Measurements from ENCODE around the gene LUC7L3.
"Not testable (repeated sequence)": the region's sequence is repeated elsewhere in the genome, so short reads cannot be mapped to it uniquely, and the experiment has no call there.

The LUC7L3 gene, protein sequence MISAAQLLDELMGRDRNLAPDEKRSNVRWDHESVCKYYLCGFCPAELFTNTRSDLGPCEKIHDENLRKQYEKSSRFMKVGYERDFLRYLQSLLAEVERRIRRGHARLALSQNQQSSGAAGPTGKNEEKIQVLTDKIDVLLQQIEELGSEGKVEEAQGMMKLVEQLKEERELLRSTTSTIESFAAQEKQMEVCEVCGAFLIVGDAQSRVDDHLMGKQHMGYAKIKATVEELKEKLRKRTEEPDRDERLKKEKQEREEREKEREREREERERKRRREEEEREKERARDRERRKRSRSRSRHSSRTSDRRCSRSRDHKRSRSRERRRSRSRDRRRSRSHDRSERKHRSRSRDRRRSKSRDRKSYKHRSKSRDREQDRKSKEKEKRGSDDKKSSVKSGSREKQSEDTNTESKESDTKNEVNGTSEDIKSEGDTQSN

DNA sequence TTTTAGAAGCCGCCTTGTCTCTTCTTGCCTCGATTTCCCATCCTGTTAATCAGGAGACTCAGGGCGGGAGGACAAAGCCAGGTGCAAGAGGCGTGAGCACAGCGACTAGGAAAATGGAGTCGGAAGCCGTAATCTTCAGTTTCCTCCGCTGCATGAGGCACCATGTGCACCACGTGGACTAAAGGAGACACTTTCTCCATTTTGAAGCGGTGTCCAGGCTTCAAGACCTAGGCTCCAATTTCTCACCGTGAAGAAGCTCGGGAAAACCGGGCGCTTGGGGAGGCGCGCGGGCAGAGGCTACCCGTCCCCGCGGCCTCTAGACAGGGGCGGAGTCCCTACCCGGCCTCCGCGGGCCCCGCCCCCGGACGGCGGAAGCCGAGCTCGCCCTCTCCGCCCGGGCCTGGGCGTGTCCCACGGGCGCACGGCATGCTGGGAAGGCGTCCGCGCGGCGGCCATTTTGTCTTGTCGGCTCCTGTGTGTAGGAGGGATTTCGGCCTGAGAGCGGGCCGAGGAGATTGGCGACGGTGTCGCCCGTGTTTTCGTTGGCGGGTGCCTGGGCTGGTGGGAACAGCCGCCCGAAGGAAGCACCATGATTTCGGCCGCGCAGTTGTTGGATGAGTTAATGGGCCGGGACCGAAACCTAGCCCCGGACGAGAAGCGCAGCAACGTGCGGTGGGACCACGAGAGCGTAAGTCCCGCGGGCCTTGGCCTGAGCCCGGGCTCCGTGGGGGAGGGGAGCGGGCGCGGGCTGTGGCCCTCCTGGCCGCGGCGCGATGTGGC, at the start of gene LUC7L3:
Gene LUC7L3, plus strand, starts transcription at position 460 of the 780 bp plus-strand sequence. Its CDS starts 130 bp downstream, at position 590.
- DNase-seq: peak; percentile 87

DNA sequence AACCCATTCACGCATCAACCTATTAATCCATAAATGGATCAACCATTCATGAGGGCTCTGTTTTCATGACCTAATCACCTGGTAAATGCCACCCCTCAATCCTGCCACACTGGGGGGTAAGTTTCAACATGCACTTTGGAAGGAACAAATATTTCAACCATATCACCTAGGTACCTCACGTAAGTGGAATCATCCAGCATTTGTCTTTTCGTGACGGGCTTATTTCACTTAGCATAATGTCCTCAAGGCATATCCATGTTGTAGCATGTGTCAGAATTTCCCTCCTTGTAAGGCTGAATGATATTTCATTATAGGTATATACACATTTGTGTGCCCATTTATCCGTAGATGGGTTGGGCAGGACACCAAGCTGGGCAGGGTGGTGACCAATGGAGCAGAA, 47.3 kb upstream of the LUC7L3 start:
- DNase-seq: no peak

DNA sequence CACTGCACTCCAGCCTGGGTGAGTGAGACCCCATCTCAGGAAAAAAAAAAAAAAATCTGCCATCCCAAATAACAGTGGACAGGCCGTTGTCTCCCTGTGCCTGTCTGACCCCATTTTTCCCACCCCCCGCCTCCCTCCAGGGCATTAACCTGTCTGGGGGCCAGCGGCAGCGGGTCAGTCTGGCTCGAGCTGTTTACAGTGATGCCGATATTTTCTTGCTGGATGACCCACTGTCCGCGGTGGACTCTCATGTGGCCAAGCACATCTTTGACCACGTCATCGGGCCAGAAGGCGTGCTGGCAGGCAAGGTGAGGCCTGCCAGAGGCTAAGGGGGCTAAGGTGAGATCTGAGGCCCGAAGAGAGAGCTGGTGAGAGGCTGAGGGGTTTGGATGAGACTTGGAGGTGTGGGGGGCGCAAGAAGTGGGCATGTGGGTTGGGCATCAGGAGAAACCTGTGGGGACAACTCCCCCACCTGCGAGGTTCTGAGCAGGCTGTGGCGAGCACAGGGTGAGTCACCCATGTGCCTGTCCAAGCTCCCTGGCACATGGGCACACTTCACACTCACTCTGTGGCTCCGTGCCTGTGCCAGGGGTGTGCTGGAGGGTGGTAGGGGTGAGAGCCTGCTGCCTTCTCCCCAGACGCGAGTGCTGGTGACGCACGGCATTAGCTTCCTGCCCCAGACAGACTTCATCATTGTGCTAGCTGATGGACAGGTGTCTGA, 46.4 kb upstream of the LUC7L3 start:
- DNase-seq: no peak

DNA sequence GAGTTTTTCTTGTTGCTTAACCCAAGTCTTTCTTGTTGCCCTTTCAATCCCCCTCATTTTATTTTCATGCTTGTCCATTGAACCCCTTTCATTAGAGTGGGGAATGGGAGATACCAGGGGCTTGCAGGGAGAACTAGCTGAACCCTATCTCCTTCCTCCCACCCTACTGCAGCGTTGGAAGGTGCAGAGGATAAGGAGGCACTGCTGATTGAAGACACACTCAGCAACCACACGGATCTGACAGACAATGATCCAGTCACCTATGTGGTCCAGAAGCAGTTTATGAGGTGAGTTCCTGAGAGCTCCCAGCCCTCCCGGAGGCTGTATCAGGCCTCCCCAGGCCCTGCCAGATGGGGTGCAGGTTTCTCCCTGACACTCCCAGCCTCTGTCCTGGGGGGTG, 44.2 kb upstream of the LUC7L3 start:
- no peak for DNase-seq

DNA sequence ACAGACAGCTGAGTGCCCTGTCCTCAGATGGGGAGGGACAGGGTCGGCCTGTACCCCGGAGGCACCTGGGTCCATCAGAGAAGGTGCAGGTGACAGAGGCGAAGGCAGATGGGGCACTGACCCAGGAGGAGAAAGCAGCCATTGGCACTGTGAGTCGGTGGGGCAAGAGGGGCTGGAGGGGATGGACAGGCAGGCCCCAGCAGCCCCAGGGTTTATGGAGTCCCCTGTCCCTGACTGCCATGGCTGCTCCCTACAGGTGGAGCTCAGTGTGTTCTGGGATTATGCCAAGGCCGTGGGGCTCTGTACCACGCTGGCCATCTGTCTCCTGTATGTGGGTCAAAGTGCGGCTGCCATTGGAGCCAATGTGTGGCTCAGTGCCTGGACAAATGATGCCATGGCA, 43.8 kb upstream of the LUC7L3 start:
- DNase-seq: no peak

DNA sequence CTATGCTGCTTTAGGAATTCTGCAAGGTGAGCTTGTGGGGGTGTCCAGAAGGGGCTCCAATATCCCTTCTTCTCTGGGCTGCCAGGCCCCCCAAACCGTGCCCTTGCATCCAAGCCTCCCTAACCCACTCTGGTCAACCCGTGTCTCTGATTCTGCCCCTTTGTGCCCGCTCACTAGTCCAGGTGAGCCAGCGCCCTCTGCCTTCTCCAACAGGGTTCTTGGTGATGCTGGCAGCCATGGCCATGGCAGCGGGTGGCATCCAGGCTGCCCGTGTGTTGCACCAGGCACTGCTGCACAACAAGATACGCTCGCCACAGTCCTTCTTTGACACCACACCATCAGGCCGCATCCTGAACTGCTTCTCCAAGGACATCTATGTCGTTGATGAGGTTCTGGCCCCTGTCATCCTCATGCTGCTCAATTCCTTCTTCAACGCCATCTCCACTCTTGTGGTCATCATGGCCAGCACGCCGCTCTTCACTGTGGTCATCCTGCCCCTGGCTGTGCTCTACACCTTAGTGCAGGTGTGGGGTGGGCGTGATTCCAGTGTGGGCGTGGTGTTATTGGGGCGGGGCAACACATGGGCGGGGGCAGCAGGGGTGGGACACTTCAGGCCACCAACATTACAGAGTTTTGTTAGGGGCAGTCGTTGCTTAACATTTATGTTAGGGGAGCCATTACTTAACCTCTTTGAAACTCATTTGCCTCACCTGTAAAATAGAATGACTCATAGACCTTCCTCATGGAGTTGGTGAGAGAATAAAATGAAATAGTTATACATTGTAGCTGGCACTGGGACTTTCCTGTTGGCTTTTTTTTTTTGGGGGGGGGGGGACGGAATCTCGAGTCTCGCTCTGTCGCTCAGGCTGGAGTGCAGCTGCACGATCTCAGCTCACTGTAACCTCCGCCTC, 43.1 kb upstream of the LUC7L3 start:
- DNase-seq: no peak

DNA sequence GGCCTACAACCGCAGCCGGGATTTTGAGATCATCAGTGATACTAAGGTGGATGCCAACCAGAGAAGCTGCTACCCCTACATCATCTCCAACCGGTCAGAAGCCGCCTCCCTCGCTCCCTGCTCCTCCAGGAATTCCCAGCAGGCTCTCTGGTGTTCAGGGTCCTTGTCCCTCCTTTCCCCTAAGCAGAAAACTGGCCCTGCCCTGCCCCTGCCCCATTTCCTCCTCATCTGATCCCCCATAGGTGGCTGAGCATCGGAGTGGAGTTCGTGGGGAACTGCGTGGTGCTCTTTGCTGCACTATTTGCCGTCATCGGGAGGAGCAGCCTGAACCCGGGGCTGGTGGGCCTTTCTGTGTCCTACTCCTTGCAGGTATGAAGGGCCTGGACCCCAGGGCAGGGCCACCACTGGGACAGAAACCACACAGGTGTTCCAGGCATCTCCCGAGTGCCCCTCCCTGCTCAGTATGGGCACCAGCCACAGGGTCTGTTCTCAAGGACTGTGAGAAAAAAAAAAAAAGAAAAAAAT, 41.5 kb upstream of the LUC7L3 start:
- no peak for DNase-seq

DNA sequence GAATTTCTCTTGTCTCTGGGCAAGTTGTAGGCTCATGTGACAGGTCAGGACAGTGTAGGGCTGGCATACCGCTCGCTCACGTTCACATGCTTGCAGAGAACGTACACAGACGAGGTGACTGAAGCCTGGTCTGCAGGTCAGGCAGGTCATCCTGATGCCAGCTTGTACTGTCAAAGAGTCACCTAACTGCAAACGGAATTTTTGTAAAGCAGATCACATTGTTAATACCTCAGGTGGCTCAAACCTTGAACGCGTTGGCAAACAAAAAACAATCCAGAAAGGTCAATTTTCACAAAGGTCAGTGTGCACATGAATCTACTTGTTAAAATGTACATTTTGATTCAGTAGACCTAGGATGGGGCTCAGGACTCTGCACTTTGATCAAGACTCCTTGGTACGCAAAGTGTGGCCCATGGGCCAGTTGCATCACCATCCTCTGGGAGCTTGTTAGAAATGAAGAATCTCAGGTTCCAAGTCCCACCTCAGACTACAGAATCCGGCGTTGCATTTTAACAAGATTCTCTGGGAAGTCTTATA, 40.3 kb upstream of the LUC7L3 start:
- DNase-seq: no peak

DNA sequence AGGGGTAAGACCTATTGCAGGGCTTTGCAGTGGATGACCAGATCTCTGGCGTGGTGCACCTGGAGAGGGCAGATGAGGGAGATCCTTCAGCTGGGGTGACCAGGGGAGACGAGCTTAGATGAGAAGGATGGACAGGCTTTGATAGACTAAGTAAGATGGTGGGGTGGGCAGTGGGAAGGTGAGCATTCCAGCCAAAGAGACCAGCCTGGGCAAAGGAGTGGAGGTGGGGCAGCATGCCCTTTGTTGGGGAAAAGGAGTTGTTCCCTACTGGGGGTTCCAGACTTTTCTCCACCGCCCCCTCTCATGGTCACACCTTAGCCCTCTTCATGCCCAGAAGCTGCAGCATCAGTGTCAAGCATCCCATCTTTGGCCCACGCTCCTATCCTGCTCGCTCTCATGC, 39.3 kb upstream of the LUC7L3 start:
- no peak for DNase-seq

DNA sequence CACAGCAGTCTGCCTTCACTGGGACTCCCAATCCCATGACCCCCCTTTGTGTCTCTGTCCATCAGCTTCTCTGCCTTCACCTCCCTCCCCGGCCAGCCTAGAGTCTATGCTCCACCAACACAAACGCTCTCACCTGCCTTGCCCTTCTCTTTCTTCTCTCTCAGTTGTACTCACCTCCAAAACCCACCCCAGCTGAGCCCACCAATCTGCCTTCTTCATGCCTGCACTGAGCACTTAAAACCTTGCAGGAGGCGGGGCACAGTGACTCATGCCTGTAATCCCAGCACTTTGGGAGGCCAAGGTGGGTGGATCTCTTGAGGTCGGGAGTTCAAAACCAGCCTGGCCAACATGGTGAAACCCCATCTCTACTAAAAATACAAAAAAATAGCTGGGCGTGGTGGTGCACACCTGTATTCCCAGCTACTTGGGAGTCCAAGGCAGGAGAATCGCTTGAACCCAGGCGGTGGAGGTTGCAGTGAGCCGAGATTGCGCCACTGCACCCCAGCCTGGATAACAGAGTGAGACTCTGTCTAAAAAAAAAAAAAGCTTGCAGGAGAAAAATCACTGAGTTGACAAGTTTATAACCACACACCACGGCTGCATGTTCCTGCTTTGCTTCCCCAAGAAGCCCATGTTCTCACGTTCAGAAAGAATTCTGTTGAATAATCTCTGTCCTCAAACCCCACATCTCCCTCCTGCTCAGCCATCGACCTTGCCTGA, 38.7 kb upstream of the LUC7L3 start:
- not testable (repeated sequence) for DNase-seq

DNA sequence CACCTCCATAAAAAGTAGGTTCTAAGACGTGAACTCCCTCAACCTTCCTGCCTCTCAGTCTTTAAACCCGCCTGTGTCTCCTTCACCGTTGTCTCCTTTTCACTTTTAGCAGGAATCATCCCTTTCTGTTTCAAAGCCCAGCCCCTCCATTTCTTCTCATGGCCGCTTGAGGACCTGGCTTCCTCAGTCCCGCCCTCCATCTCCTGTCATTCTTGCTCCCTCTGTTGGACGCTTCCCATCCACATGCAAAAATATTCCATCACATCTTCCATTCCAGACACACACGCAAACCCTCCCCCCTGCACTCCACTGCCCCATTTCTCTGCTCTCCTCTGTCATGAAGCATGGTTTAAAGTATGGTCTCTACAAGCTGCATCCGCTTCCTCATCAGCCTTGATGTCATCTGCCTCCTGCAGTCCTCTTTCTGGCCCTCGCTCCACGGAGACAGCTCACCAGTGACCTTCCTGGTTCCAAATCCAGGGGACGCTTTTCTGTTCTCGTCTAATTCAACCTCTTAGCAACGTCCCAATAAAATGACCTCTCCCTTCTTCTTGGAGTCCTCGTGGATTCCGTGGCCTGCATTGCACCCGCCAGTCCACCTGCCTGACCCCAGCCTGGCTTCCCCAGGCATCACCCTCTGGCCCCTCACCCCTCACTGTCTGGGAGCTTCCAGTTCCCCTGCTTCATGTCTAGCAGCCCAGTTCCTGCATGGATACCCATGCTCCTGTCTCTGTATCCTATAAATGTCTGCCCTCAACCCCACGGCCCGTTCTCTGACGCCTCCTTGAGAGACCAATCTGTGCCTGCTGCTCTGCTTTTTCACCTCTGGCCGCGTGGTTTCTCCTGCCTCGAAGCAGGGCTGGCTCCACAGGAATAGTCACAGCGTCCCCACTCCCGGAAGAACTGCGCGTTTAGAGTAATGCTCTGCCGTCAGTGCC, 37.9 kb upstream of the LUC7L3 start:
- DNase-seq: no peak

DNA sequence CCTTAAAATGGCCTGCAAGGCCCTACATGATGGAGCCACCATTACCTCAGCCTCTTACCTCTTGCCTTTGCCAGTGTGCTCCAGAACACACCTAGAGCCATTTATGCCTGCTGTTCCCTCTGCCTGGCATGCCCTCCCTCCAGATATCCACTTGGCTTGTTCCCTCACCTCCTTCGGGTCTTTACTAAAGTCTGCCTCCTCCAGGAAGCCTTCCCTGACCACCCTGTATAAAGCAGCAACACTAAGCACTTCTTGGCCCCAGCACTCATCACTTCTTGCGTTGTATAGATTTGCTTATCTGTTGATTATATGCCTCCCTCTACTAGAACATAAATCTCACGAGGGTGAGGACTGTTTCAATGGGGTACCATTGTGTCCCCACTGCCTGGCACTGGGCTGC, 37.0 kb upstream of the LUC7L3 start:
- no peak for DNase-seq

DNA sequence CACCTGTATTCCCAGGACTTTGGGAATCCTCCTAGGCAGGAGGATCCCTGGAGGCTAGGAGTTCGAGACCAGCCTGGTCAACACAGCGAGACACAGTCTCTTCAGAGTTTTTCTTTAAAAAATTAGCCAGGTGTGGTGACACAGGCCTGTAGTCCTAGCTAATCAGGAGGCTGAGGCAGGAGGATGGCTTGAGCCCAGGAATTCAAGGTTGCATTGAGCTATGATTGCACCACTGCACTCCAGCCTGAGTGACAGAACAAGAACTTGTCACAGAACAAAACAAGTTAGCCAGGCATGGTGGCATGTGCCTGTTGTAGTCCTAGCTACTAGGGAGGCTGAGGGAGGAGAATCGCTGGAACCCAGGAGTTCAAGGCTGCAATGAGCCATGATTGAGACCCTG, 36.5 kb upstream of the LUC7L3 start:
- DNase-seq: no peak

DNA sequence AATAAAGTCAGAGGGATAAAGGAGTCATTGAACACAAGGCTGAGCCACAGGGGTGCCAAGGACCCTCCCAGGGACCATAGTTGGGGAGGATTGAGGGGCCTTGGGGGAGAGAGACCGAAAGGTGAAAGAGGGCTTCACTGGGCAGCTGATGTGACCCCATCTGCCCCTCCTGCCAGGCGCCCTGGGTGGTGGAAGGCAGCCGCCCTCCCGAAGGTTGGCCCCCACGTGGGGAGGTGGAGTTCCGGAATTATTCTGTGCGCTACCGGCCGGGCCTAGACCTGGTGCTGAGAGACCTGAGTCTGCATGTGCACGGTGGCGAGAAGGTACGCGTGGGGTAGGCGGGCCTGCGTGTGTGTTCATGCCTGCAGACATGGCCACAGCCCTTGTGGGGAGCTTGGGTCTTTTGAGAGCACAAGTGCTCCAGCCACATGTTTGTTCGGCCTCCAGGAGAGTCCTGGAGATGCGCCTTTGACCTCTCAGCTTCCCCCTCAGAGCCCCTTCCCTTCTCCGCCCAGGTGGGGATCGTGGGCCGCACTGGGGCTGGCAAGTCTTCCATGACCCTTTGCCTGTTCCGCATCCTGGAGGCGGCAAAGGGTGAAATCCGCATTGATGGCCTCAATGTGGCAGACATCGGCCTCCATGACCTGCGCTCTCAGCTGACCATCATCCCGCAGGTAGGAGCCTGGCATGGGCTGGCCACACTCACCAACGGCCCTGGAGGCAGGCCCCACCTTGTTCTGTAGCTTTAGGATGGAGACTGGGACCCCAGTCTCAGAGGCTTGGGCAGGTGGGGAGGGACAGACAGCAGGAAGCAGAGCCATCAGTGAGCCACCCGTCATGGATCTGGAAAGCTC, 35.7 kb upstream of the LUC7L3 start:
- DNase-seq: no peak

DNA sequence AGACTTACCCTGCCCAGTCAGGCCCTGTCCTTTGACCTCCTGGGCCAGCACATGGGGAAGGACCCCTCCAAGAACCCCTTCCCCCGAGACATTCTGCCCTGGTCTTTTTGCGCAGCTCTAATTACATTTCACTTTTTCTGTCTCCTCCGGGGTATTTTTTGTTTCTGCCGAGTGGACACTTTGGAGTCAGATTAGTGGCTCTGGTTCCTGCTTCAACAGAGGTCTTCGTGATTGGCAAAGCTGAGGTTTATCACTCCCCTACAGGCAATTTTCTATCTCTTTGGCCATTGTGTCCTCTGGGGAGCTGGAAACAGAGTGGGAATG, 35.2 kb upstream of the LUC7L3 start:
- DNase-seq: no peak

DNA sequence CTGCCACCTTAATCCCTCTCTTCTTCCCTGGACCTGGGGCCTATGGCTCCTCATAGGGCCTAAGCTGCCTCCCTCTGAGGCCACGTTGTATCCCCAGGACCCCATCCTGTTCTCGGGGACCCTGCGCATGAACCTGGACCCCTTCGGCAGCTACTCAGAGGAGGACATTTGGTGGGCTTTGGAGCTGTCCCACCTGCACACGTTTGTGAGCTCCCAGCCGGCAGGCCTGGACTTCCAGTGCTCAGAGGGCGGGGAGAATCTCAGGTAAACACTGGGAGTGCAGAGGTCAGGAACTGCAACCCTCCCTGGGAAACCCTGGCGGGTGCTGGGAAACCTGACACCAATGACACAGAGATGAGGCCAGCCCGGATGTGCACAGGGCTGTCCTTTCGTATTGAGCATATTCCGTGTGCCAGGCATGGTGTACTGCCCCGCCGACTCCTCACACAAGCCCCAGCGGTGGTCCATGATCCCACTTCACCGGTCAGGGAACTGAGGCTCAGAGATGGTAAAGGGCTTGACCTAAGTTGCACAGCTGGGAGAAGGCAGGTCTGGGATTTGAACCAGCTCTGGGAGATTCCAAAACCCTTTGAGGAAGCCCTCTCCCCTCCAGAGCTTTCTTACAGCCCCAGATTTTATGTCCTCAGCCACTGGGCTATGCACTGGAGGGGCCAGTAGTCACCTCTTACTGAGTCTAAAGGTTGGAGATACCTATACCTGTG, 34.6 kb upstream of the LUC7L3 start:
- no peak for DNase-seq

DNA sequence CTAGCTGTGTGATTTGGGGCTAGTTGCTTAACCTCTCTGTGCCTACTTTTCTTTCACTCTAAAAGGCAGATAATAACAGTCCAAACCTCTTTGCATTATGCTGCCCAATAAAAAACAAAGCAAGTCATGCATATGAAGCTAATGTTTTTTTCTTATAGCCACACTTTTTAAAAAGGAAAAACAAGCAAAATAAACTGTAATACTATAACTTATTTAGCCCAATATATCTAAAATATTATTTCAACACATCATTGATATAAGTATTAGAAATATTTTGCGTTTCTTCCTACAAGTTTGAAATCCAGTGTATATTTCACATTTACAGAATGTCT, 34.1 kb upstream of the LUC7L3 start:
- DNase-seq: no peak

DNA sequence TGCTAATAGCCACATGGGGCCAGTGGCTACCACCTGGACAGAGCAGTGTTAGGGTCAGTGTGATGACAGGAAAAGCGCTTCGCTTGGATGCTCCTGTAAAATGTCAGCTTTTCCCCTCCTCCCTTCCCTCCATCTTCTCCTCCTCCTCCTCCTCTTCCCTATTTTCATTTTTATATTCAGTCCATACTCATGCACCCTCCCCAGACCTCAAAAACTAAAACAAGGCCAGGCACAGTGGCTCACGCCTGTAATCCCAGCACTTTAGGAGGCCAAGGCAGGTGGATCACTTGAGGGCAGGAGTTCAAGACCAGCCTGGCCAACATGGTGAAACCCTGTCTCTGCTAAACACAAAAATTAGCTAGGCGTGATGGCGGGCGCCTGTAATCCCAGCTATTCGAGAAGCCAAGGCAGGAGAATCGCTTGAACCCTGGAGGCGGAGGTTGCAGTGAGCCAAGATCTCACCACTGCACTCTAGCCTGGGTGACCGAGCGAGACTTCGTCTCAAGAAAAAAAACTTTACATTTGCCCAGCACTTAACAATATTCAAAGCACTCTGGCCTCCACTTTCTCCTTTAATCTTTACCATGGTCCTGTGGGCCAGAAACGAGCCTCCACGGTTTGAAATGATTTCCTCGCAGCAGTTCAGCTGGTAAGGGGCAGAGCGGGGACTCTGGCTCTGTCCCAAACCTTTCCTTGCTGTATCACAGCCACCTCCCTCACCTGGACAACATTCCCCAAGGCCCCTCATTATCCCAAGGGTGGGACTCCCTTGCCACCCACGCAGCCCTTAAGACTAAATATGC, 33.5 kb upstream of the LUC7L3 start:
- DNase-seq: no peak

Measured in activated CD4-positive, alpha-beta T cell treated with anti-CD3 and anti-CD28 coated beads, Interleukin-2, amount 50 U/mL, for 4 hours (primary cell).